HG03378 (cell line): ENCODE results near the gene GBP5.
"Not testable (repeated sequence)": the region's sequence is repeated elsewhere in the genome, so short reads cannot be mapped to it uniquely, and the experiment has no call there.

ENCODE experiments used
- ATAC-seq: cut with Tn5 transposase; IDR thresholded peaks from one replicate; pipeline ENCODE4 v1.9.1; 2021; ENCODE audit warnings: mild to moderate bottlenecking, moderate library complexity; ENCODE audit not compliant: unreplicated experiment

Gene GBP5

GRCh38 chr1:89285745-89286380 lies 13.2 kb upstream of the GBP5 start:
- ATAC-seq, result no peak

GRCh38 chr1:89284078-89284763 lies 11.6 kb upstream of the GBP5 start:
- not testable (repeated sequence) for ATAC-seq

GRCh38 chr1:89280766-89281165 lies 8.1 kb upstream of the GBP5 start:
- ATAC-seq, result no peak

- ATAC-seq, result no peak
Observed at GRCh38 chr1:89279011-89279466, 6.4 kb upstream of the GBP5 start.

GRCh38 chr1:89277725-89278124 lies 5.1 kb upstream of the GBP5 start:
- no peak for ATAC-seq

- no peak for ATAC-seq
Observed at GRCh38 chr1:89276690-89277089, 4.0 kb upstream of the GBP5 start.

- no peak for ATAC-seq
Observed at GRCh38 chr1:89274411-89274857, 1.8 kb upstream of the GBP5 start.

- no peak for ATAC-seq
Observed at GRCh38 chr1:89273324-89273778, 691 bp upstream of the GBP5 start.

- ATAC-seq, result no peak
Observed at GRCh38 chr1:89271341-89272015, 1.2 kb downstream of the GBP5 start.

GRCh38 chr1:89270423-89270822 lies 2.2 kb downstream of the GBP5 start:
- ATAC-seq, result no peak

GRCh38 chr1:89269277-89269676 lies 3.4 kb downstream of the GBP5 start:
- no peak for ATAC-seq

GRCh38 chr1:89262643-89263042 lies 10.0 kb downstream of the GBP5 start:
- no peak for ATAC-seq

GRCh38 chr1:89261926-89262515 lies 10.6 kb downstream of the GBP5 start:
- no peak for ATAC-seq

- no peak for ATAC-seq
Observed at GRCh38 chr1:89260566-89261255, 11.9 kb downstream of the GBP5 start.

GRCh38 chr1:89260042-89260441 lies 12.6 kb downstream of the GBP5 start:
- no peak for ATAC-seq

- no peak for ATAC-seq
Observed at GRCh38 chr1:89259283-89259971, 13.2 kb downstream of the GBP5 start.

- no peak for ATAC-seq
Observed at GRCh38 chr1:89257041-89257440, 15.6 kb downstream of the GBP5 start.

- not testable (repeated sequence) for ATAC-seq
Observed at GRCh38 chr1:89255581-89255980, 17.1 kb downstream of the GBP5 start.

GRCh38 chr1:89254658-89255287 lies 17.9 kb downstream of the GBP5 start:
- ATAC-seq, result no peak

- no peak for ATAC-seq
Observed at GRCh38 chr1:89243046-89243445, 29.6 kb downstream of the GBP5 start.
